GM21619 (cell line): ENCODE data around the gene MGAT5.

Experiments
- ATAC-seq: cut with Tn5 transposase; IDR thresholded peaks from one replicate; pipeline ENCODE4 v1.9.1; 2021; ENCODE audit not compliant: unreplicated experiment

Gene MGAT5

GRCh38 chr2:134393075-134393461 lies 139.2 kb downstream of the MGAT5 start:
- no peak for ATAC-seq

- ATAC-seq, result no peak
Observed at GRCh38 chr2:134395779-134396178, 141.9 kb downstream of the MGAT5 start.

- no peak for ATAC-seq
Observed at GRCh38 chr2:134396493-134396892, 142.6 kb downstream of the MGAT5 start.

- ATAC-seq, result no peak
Observed at GRCh38 chr2:134397146-134397896, 143.4 kb downstream of the MGAT5 start.

- ATAC-seq, result no peak
Observed at GRCh38 chr2:134398300-134398699, 144.4 kb downstream of the MGAT5 start.

- no peak for ATAC-seq
Observed at GRCh38 chr2:134399096-134399495, 145.2 kb downstream of the MGAT5 start.

GRCh38 chr2:134401081-134401497 lies 147.2 kb downstream of the MGAT5 start:
- ATAC-seq, result no peak

- no peak for ATAC-seq
Observed at GRCh38 chr2:134401789-134402188, 147.9 kb downstream of the MGAT5 start.

GRCh38 chr2:134402410-134402809 lies 148.5 kb downstream of the MGAT5 start:
- ATAC-seq, result no peak

- ATAC-seq, result no peak
Observed at GRCh38 chr2:134405611-134406081, 151.8 kb downstream of the MGAT5 start.

- ATAC-seq, result no peak
Observed at GRCh38 chr2:134406311-134406710, 152.4 kb downstream of the MGAT5 start.

GRCh38 chr2:134406736-134407135 lies 152.9 kb downstream of the MGAT5 start:
- no peak for ATAC-seq

- no peak for ATAC-seq
Observed at GRCh38 chr2:134407154-134407890, 153.4 kb downstream of the MGAT5 start.

- ATAC-seq, result no peak
Observed at GRCh38 chr2:134408386-134408785, 154.5 kb downstream of the MGAT5 start.

GRCh38 chr2:134408791-134409190 lies 154.9 kb downstream of the MGAT5 start:
- ATAC-seq, result no peak

GRCh38 chr2:134410006-134410405 lies 156.1 kb downstream of the MGAT5 start:
- no peak for ATAC-seq

- ATAC-seq, result no peak
Observed at GRCh38 chr2:134410831-134411231, 157.0 kb downstream of the MGAT5 start.

GRCh38 chr2:134411279-134411827 lies 157.5 kb downstream of the MGAT5 start:
- no peak for ATAC-seq

GRCh38 chr2:134411828-134412638 lies 158.2 kb downstream of the MGAT5 start:
- ATAC-seq, result peak; percentile 98

GRCh38 chr2:134412639-134412999 lies 158.7 kb downstream of the MGAT5 start:
- no peak for ATAC-seq

GRCh38 chr2:134413430-134413829 lies 159.6 kb downstream of the MGAT5 start:
- no peak for ATAC-seq
